NCI-H1694 treated with DMSO at 0.1 percent for 48 hours (cell line): ENCODE measurements around the gene DOCK6.

Experiments used
- DNase-seq: peaks from one replicate; lab custom pipeline; 2025; lab: John Stamatoyannopoulos, UW

DOCK6 gene, protein sequence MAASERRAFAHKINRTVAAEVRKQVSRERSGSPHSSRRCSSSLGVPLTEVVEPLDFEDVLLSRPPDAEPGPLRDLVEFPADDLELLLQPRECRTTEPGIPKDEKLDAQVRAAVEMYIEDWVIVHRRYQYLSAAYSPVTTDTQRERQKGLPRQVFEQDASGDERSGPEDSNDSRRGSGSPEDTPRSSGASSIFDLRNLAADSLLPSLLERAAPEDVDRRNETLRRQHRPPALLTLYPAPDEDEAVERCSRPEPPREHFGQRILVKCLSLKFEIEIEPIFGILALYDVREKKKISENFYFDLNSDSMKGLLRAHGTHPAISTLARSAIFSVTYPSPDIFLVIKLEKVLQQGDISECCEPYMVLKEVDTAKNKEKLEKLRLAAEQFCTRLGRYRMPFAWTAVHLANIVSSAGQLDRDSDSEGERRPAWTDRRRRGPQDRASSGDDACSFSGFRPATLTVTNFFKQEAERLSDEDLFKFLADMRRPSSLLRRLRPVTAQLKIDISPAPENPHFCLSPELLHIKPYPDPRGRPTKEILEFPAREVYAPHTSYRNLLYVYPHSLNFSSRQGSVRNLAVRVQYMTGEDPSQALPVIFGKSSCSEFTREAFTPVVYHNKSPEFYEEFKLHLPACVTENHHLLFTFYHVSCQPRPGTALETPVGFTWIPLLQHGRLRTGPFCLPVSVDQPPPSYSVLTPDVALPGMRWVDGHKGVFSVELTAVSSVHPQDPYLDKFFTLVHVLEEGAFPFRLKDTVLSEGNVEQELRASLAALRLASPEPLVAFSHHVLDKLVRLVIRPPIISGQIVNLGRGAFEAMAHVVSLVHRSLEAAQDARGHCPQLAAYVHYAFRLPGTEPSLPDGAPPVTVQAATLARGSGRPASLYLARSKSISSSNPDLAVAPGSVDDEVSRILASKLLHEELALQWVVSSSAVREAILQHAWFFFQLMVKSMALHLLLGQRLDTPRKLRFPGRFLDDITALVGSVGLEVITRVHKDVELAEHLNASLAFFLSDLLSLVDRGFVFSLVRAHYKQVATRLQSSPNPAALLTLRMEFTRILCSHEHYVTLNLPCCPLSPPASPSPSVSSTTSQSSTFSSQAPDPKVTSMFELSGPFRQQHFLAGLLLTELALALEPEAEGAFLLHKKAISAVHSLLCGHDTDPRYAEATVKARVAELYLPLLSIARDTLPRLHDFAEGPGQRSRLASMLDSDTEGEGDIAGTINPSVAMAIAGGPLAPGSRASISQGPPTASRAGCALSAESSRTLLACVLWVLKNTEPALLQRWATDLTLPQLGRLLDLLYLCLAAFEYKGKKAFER (N-terminal part only)

DNA sequence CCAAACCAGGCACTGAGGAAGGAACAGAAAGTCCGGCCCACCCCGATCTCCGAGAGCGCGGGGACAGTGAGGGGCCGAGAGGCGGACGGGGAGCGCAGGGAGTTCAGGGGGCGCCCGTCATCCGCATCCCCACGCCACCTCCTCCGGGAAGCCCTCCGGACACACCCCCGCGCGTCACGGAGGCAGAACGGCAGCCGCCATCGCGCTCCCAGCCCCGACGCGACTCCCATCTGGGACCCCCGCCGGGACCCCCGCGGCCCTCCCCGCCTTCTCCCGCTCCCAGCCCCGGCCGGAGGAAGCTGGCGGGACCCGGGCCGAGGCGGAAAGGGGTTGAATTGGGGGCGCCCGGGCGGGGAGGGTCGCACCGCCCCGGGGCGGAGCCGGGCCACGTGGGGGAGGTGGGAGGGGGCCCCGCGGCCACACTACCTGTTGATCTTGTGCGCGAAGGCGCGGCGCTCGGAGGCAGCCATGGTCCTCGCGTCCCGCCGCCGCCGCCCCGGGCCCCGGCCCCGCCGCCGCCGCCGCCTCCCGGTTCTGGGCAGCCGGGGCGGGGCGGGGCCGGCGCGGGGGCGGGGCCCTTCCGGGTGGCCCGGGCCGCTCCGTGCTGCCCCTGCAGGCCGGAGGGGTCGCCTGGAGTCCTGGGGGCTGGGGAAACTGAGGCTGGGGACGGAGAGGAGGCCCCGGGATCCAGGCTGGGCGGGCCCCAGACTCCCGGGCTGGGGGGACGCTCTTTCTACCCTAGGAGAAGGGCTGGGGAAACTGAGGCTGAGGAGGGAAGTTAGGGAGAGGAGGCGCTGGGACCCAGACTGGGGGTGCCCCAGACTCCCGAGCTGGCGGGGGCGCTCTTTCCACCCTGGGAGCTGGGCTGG, at the start of gene DOCK6:
Gene DOCK6, minus strand, starts transcription at position 554 of the 869 bp plus-strand sequence. Its CDS starts 84 bp downstream, at position 470.
- DNase-seq, result no peak

DNA sequence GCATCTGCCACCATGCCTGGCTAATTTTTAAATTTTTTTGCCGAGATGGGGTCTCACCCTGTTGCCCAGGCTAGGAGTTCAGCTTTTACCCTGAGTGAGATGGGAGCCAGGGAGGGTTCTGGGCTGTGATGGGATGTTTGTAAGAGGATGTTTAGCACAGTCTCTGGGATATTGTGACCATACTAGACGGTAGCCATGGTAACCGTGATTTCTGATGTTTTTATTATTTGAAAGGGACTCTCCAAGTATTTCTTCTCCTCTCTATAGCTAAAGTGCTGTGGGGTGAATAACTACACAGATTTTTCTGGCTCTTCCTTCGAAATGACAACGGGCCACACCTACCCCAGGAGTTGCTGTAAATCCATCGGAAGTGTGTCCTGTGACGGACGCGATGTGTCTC, 44.0 kb upstream of the DOCK6 start:
- no peak for DNase-seq

DNA sequence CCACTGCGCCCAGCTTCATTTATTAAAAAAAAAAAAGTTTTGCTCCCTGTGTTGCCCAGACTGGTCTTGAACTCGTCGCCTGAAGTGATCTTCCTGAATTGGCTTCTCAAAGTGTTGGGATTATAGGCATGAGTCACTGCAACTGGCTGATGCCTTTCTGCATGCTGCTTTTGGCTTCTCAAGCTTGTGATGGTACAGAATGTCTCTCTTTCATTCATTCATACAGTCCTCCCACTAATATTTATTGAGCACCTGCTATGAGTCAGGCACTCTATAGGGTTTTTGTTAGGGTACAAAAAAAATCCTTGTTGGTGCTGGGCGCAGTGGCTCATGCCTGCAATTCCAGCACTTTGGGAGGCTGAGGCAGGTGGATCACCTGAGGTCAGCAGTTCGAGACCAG, 42.6 kb upstream of the DOCK6 start:
- no peak for DNase-seq

DNA sequence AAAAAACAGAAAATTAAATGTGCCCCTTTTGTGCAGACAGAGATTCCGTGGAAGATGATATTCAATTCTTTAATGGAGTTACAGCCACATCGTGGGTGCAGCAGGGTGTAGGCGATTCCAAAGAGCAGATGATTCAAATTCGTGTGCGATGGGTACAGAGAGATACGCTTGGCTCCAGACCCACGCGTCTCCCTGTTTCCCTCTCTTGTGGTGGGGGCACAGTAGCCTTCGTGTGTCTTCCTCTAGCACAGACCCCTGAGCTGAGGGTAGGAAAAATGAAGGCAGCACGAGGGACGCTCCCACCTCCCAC, 38.4 kb upstream of the DOCK6 start:
- DNase-seq, result no peak

DNA sequence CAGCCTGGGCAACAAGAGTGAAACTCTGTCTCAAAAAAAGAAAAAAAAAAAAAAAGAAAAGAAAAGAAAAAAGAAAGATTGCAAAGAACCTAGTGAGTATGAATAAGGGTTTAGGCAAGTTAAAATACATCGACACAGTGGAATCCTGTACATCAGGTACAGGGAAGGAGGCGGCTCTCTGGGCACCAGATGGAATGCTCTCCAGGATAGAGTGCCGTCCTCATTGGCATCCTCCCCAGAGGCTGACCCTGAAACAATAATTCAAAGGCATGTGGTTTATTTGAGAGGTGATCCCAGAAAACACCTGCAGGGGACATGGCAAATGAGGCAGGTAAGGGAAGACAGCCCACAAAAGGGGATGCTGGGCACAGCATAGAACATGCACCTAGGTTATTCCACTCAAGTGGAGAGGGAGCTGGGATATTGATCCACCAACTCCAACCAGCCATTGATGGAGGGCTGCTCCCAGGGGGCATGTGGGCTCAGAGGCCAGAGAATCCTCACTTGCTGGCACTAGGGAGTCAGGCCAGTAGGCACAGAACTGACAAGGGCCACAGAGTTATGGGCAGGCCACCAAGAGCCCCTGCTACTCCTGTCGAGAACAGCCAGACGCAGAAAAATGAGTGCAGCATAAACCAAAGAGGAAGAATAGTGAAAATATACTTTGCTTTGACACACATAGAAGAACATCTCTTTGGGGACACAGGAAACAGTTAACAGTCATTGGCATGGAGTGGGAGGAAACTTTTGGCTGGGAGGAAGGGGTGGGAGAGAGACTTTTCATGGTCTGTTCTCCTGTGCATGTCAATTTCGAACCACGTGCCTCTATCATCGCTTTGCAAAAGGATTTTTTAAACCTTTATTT, 37.9 kb upstream of the DOCK6 start:
- no peak for DNase-seq

DNA sequence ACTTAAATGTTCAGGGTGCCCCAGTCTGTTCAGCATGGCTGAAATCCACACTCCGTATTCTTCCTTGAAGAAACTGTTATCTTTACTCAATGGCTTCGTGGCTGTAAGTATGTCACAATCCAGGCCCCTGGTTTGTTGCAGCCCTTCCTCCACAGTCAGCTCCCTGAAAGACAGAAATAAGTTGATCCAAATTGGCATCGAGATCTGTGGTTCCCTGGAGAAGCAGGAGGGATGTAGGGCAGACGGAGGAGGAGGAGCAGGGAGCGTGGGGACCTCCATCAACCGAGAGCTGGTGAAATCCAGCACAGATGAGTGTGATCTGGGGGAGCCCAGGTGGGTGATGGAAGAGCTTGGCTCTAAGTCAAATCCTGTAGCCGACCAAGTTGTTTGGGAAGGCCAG, 33.9 kb upstream of the DOCK6 start:
- DNase-seq, result no peak

DNA sequence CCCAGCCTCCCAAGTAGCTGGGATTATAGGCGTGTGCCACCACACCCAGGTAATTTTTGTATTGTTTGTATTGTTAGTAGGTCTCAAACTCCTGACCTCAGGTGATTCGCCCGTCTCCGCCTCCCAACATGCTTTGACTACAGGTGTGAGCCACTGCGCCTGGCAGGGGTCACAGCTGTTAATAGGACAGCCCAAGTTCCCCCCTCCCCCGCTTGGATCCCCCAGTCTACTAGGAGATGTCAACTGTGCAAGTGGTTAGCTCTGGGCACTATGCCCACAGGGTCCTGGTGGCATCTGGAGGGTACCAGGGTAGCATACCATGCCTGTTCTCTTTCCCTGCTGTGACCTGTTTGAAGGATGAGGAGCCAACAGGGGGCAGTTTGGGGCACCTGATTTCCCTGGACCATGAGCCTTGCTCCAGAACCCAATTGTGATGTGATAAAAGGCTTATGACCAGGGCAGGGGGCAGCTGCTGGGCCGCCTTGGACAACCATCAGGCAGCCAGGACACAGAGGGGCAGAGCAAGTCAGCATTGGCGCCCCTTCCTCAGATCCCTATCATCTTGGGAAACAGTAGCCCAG, 33.4 kb upstream of the DOCK6 start, which contains the start of gene TSPAN16:
Gene TSPAN16, plus strand, starts transcription at position 496 of the 581 bp plus-strand sequence. CDS start 138 bp downstream, outside the sequence.
- peak; percentile 44 for DNase-seq

DNA sequence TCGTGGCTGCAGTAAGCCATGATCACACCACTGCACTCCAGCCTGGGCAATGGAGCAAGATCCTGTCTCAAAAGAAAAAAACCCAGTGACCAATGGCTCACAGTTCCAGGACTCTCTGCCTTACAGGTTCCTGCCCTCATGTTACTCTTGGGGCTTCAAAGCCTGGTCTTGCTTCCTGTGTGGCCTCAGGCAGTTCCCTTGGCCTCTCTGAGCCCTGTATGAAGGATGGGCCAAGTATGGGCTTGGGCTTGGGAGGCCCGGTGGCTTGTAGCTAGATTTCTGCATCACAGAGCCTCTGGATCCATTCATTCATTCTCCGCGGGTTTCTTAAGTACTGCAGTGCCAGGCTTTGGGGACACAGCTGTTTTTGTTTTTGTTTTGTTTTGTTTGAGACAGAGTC, 32.9 kb upstream of the DOCK6 start:
- DNase-seq, result no peak

DNA sequence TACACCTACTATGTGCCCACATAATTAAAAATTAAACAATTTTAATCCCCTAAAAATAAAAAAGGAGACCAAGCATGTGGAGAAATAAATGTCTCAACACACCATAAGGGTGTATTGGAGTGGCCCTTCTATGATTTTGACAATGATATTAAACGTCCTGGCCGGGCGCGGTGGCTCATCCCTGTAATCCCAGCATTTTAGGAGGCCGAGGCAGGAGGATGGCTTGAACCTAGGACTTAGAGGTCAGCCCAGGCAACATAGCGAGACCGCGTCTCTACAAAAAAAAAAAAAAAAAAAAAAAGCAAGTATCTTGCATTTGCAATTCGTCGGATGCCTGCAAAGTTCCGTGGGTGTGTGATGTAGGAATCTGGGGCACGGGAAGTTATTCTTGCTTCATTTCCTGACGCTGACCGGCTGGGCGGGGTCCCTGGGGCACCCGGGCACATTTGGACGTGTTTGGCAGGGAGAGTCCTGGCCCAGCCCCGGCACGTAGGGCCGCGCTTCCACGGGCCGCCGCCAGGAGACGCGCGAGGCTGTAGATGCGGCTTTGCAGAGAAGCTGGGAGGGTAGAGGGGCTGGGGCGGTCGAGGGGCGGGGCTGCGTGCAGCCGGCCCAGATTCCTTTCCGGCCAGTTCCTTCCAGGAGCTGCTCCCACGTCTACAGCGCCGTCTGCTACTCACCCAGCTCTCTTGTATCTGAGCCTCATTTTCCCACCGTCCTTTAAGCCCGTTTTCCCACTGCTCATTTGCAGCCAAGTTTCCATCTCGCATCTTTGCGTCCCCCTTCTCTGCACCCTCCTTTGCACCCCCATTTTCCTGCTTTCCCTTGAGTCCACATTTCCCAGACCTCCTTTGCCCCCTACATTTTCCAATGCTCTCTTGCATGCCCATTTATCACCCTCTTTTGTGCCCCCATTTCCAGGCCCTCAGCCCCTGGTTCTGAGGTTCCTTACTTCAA, 31.4 kb upstream of the DOCK6 start:
- peak; percentile 75 for DNase-seq

DNA sequence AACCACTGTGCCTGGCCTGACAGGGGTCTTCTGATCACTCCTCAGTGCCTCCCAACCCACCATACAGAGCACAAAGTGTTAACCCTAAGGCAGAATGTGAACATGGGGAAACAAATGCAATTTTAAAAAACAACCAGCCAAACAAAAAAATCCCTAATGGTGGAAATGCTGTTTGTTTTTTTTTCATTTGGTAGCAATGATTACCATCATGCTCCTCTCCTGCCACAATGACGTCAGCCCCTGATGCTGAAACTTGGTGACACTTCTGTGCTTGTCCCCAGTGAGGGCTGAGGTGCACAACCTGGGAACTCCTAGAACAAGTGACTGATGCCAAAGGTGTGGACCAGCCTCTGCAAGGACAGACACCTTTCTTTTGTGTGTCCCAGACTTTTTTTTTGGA, 29.7 kb upstream of the DOCK6 start:
- no peak for DNase-seq

DNA sequence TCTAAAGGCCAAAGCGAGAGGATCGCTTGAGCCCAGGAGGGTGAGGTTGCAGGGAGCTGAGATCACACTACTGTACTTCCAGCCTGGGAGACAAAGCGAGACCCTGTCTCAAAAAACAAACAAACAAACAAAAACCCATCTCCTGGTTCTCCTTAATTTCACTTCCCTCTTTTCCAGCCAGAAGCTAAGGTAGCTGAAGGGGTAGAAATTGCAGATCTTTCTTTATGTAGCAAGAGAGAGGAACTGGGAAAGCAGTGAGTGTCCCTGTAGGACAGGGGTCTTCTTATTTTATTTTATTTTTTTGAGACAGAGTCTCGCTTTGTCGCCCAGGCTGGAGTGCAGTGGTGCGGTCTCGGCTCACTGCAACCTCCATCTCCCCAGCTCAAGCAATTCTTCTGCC, 29.1 kb upstream of the DOCK6 start:
- no peak for DNase-seq

DNA sequence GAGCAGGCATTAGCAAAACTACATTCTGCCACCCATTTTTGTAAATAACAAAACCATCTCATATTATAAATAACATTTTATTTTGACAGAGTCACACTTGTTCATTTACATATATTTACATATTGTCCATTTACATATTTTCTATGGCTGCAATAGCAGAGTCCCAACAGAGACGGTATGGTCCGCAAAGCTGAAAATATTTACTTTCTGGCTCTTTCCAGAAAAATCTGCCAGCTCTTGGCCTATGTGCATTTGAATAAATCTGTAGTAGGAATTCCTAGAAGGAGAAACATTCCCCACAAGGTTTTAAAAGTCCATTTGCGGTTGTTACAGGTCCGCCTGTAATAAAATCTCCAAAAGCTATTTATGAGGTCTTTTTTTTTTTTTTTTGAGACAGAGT, 27.9 kb upstream of the DOCK6 start:
- no peak for DNase-seq

DNA sequence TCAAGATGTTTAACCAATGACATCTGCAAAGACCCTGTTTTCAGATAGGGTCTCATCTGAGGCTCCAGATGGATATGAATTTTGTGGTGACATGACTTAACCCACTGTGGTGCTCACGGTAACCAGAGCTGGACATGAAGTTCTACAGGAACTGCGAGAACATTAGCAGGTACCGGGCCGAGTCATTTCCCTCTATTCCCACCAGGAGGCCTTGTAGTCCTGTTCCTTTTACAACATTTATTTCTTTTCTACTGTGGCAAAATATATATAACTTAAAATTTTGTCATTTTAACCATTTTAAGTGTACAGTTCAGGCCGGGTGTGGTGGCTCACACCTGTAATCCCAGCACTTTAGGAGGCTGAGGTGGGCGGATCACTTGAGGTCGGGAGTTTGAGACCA, 26.0 kb upstream of the DOCK6 start:
- no peak for DNase-seq

DNA sequence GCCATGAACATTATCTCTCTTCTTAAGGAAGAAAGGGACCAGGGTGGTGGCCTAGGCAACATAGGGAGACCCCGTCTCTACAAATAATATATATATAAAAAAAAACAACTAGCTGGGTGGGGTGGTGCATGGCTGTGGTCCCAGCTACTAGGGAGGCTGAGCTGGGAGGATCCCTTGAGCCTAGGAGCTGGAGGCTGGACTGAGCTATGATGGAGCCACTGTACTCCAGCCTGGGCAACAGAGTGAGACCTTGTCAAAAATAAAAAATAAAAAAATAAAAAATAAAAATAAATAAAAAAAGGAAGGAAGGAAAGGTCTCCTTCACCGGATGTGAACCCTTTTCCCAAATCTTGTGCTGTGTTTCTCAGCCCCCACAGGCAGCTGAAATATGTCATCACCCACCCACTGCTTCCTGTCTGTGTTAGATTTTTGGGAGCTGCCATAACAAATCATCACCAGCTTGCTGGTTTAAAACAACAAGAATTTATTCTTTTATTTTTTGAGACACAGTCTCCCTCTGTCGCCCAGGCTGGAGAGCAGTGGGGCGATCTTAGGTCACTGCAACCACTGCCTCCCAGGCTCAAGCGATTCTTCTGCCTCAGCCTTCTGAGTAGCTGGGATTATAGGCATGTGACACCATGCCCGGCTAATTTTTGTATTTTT, 24.1 kb upstream of the DOCK6 start:
- no peak for DNase-seq

DNA sequence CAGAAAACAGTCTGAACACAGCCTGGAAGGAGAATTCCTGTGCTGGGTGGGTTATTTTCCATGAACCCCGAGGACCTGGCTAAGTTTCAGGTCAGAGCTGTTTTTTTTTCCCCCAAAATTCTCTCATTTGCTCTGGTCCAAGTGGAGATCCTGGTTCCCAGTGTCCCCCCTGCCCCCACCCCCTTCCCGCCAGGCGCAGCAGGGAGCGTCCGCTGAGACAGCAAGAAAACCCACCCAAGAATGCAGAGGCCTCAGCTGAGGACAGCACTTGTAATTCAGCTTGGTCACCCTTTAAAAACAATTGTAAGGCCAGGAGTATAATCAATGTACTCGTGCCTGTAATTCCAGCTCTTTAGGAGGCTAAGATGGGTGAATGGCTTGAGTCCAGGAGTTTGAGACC, 22.2 kb upstream of the DOCK6 start:
- no peak for DNase-seq

DNA sequence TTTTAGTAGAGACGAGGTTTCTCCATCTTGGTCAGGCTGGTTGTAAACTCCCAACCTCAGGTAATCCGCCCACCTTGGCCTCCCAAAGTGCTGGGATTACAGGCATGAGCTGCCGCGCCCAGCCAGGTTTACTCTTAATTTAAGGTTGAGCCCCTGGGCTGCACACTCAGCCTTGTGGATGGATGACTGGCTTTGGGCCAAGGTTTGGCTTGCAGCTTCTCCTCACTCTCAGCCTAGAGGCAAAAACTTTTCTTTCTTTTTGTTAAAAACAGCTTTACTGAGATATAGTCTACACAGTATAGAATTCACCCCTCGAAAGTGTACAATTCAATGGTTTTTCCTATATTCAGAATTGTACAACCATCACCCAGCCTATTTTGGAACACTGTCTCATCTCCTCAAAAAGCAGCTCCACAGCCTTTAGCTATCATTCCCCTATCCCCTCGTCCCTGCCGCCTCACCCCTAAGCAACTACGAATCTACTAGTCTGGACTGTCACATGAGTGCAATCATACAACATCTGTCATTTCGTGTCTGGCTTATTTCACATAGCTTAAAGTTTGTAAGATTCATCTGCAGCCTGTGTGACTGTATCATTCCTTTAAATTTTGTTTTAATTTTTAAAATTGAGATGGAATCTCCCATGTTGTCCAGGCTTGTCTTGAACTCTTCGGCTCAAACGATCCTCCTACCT, 19.2 kb upstream of the DOCK6 start:
- no peak for DNase-seq

DNA sequence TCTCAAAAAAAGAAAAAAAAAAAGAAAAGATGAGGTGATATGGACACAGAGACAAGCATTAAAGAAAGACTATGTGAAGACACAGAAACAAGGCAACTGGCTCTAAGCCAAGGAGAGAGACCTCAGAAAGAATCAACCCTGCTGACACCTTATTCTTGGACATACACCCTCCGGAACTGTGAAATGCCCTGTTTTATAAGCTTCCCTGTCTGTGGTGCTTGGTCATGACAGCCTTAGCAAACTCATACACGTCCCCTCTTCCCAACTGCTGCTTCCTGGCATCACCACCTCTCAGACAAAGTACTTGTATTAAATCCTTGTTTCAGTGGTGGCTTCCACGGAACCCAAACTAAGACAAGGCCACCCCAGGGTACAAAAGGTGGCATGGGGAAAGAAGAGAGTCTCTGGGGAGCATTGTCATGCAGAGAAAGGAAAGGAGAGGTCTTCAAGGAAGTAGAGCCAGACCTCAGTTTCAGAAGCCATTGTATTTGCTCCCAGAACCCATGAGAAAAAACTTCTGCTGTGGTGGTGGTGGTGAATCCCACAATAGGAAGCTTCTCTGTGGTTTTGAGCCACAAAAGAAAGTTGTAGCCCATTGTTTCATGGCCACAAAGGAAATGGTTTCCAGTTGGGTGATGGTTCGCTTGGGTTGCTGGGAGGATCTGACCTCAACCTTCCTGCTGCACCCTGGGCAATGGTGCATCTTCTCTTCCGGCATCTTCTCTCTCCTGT, 17.3 kb upstream of the DOCK6 start:
- DNase-seq, result no peak
